ENCODE results near the gene CNTROB.
A peak's percentile ranks its signal among the peaks of the same experiment; 100 is the strongest.

- no peak for TF ChIP-seq POLR2A (IDR thresholded peaks at IDR 0.05)
- peak; percentile 50 for TF ChIP-seq POLR2AphosphoS5 (IDR thresholded peaks at IDR 0.05)
Observed at GRCh38 chr17:7912927-7913524, 19.0 kb upstream of the CNTROB start.
